ENCODE data around the gene GID8. TPM values are rescaled to one million over a fixed set of nuclear protein-coding genes. Genes with fewer than 3 reads are reported as not detected.

The GID8 gene
- total and polyA plus RNA-seq, 2 experiments from 2014 or later, result 17.6 to 31.0 TPM

DNA sequence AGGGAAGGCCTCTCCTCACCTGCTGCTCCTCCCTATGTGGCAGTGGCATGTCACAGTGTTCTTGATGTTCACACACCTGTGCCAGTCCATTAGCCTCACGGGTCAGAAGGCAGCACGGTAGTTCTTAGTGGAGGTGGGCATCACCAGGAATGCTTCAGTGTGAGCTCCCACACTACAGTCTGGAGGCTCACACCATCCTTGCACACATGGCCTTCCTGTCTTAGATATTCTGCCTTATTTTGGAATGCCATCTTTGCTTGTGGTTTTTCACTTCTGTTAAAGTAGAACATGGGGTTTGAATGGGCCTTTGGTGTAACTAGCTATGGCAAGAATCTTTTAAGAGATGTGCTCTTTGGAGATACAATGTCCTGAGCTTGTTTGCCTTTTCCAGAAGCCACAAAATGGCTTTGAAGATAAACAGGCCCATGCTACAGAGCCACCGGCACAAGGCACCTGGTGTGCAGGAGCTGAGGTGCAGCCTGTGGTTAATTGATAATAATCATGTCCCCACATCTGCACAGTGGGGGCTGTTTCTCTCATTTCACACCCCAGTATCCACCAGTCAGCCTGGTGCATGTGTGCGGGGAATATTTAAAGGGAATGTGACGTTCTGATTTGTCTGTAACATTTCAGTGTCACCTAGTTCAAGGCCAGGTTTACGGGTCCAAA, 11.3 kb downstream of the GID8 start:
- TF ChIP-seq EZH2 (IDR thresholded peaks at IDR 0.05; ENCODE audit: insufficient read depth, poor library complexity, severe bottlenecking), result no peak
- no peak for TF ChIP-seq EZH2phosphoT487 (IDR thresholded peaks at IDR 0.05; ENCODE audit: insufficient read depth, low read depth)
- Histone ChIP-seq H3K9me3 (ENCODE audit: low read depth) (no peaks in the 10 kb centered on the region), H3K79me2 (ENCODE audit: insufficient read depth) (peaks cover 64% of the 10 kb centered on the region), H3K27me3 (replicated peaks; ENCODE audit: insufficient read depth) (no peaks in the 10 kb centered on the region), H3K4me1 (ENCODE audit: insufficient read depth) (0 out of 2 replicates have a peak, but pooled peaks cover 7% of the 10 kb centered on the region), H3K9me2 (ENCODE audit: insufficient read depth) (no peaks in the 10 kb centered on the region), H3K27ac (no peak overlapping the region), H3K36me3 (ENCODE audit: low read depth) (peaks cover 22% of the 10 kb centered on the region; the same call in 1 of the 2 replicates), H3K9ac (no peak overlapping the region), H4K20me1 (ENCODE audit: insufficient read depth) (no peaks in the 10 kb centered on the region), H2AFZ (no peak overlapping the region), H3F3A (ENCODE audit: insufficient read depth) (0 out of 2 replicates have a peak, but pooled peaks cover 4% of the 10 kb centered on the region), H3K4me3 (no peak overlapping the region), H3K4me2 (ENCODE audit: unreplicated experiment) (no peak overlapping the region)
- in situ Hi-C loops (cut with MboI), result no loop called here
- 95 to 99% methylated on average over 6 of the region's 6 CpGs for WGBS, 2 experiments (ENCODE audit: low coverage in 1 of 2, low lambda C conversion rate in 2 of 2, missing lambda C conversion rate in 2 of 2)
- no peak for DNase-seq

DNA sequence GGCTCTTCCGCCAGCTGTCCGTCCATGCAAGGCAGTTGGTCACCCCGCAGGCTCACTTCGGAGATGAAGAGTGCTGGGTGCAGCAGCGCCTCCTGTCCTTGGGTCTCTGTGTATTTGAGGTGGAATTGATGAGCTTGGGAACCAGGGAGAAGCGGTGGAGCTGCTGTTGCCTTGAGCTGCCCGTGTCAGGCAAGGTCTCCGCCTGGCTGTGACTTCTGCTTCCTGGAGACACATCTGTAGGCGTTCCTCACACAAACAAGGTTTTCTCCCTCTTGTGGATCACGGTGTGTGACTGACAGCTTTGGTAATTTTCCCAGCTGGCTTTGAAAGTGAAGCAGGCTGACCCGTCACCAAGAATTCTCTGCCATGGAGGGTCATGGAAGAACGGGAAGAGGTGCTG, 12.0 kb downstream of the GID8 start:
- Histone ChIP-seq H3K27ac (no peak overlapping the region), H4K20me1 (ENCODE audit: insufficient read depth) (no peaks in the 10 kb centered on the region), H3K9me2 (ENCODE audit: insufficient read depth) (no peaks in the 10 kb centered on the region), H3K4me3 (no peak overlapping the region), H3K79me2 (ENCODE audit: insufficient read depth) (peaks cover 64% of the 10 kb centered on the region), H3F3A (ENCODE audit: insufficient read depth) (0 out of 2 replicates have a peak, but pooled peaks cover 4% of the 10 kb centered on the region), H3K4me1 (ENCODE audit: insufficient read depth) (peaks cover 7% of the 10 kb centered on the region; the same call in 1 of the 2 replicates), H3K27me3 (replicated peaks; ENCODE audit: insufficient read depth) (no peaks in the 10 kb centered on the region), H3K36me3 (ENCODE audit: low read depth) (peaks cover 17% of the 10 kb centered on the region; the same call in 1 of the 2 replicates), H3K4me2 (ENCODE audit: unreplicated experiment) (no peak overlapping the region), H3K9ac (no peak overlapping the region), H3K9me3 (ENCODE audit: low read depth) (no peaks in the 10 kb centered on the region), H2AFZ (no peak overlapping the region)
- no peak for DNase-seq
- 97 to 99% methylated on average over 12 of the region's 12 CpGs for WGBS, 2 experiments (ENCODE audit: low coverage in 1 of 2, low lambda C conversion rate in 2 of 2, missing lambda C conversion rate in 2 of 2)
- in situ Hi-C loops (cut with MboI), result no loop called here
- TF ChIP-seq EZH2 (IDR thresholded peaks at IDR 0.05; ENCODE audit: insufficient read depth, poor library complexity, severe bottlenecking), result no peak
- TF ChIP-seq EZH2phosphoT487 (IDR thresholded peaks at IDR 0.05; ENCODE audit: insufficient read depth, low read depth), result no peak

- WGBS, 2 experiments (ENCODE audit: low coverage in 1 of 2, low lambda C conversion rate in 2 of 2, missing lambda C conversion rate in 2 of 2), result 85 to 87% methylated on average over 8 of the region's 8 CpGs
- no peak overlapping the region for H3K4me3 ChIP-seq
- no peak overlapping the region for H2AFZ ChIP-seq
- H3K4me1 ChIP-seq (ENCODE audit: insufficient read depth), result peaks cover 7% of the 10 kb centered on the region; the same call in 1 of the 2 replicates
- no peaks in the 10 kb centered on the region for H4K20me1 ChIP-seq (ENCODE audit: insufficient read depth)
- H3K4me2 ChIP-seq (ENCODE audit: unreplicated experiment), result no peak overlapping the region
- no peak overlapping the region for H3K27ac ChIP-seq
- no peak for TF ChIP-seq EZH2phosphoT487 (IDR thresholded peaks at IDR 0.05; ENCODE audit: insufficient read depth, low read depth)
- TF ChIP-seq EZH2 (IDR thresholded peaks at IDR 0.05; ENCODE audit: insufficient read depth, poor library complexity, severe bottlenecking), result no peak
- peaks cover 11% of the 10 kb centered on the region; the same call in 1 of the 2 replicates for H3K36me3 ChIP-seq (ENCODE audit: low read depth)
- H3K9me3 ChIP-seq (ENCODE audit: low read depth), result no peaks in the 10 kb centered on the region
- in situ Hi-C loops (cut with MboI), result no loop called here
- DNase-seq, result no peak
- no peaks in the 10 kb centered on the region for H3K27me3 ChIP-seq (replicated peaks; ENCODE audit: insufficient read depth)
- H3F3A ChIP-seq (ENCODE audit: insufficient read depth), result 0 out of 2 replicates have a peak, but pooled peaks cover 4% of the 10 kb centered on the region
- H3K9me2 ChIP-seq (ENCODE audit: insufficient read depth), result no peaks in the 10 kb centered on the region
- H3K79me2 ChIP-seq (ENCODE audit: insufficient read depth), result peaks cover 64% of the 10 kb centered on the region
- H3K9ac ChIP-seq, result no peak overlapping the region
Measured at GRCh38 chr20:62950741-62951140, 12.8 kb downstream of the GID8 start.

- no peak overlapping the region for H3K27ac ChIP-seq
- DNase-seq, result no peak
- 81 to 83% methylated on average over 11 of the region's 11 CpGs for WGBS, 2 experiments (ENCODE audit: low coverage in 1 of 2, low lambda C conversion rate in 2 of 2, missing lambda C conversion rate in 2 of 2)
- H4K20me1 ChIP-seq (ENCODE audit: insufficient read depth), result no peaks in the 10 kb centered on the region
- no peaks in the 10 kb centered on the region for H3K9me2 ChIP-seq (ENCODE audit: insufficient read depth)
- H3K9ac ChIP-seq, result peak overlapping the region; percentile 93; the same call in 1 of the 2 replicates
- TF ChIP-seq EZH2phosphoT487 (IDR thresholded peaks at IDR 0.05; ENCODE audit: insufficient read depth, low read depth), result no peak
- no peak for TF ChIP-seq EZH2 (IDR thresholded peaks at IDR 0.05; ENCODE audit: insufficient read depth, poor library complexity, severe bottlenecking)
- H3K9me3 ChIP-seq (ENCODE audit: low read depth), result no peaks in the 10 kb centered on the region
- H2AFZ ChIP-seq, result no peak overlapping the region
- peaks cover 64% of the 10 kb centered on the region for H3K79me2 ChIP-seq (ENCODE audit: insufficient read depth)
- H3F3A ChIP-seq (ENCODE audit: insufficient read depth), result 0 out of 2 replicates have a peak, but pooled peaks cover 4% of the 10 kb centered on the region
- H3K4me2 ChIP-seq (ENCODE audit: unreplicated experiment), result no peak overlapping the region
- no peaks in the 10 kb centered on the region for H3K27me3 ChIP-seq (replicated peaks; ENCODE audit: insufficient read depth)
- peaks cover 7% of the 10 kb centered on the region; the same call in 1 of the 2 replicates for H3K4me1 ChIP-seq (ENCODE audit: insufficient read depth)
- in situ Hi-C loops (cut with MboI), result no loop called here
- no peak overlapping the region for H3K4me3 ChIP-seq
- peaks cover 8% of the 10 kb centered on the region; the same call in 1 of the 2 replicates for H3K36me3 ChIP-seq (ENCODE audit: low read depth)
Measured at GRCh38 chr20:62951143-62951895, 13.4 kb downstream of the GID8 start.

Measured in GM23248 (cell line).